ENCODE results near the gene MYL11.

MYL11 gene

GRCh38 chr16:30377812-30378235 is 3.2 kb downstream of the MYL11 start (continued):
- TF ChIP-seq ZNF211 (tag by site-specific recombination; IDR thresholded peaks at IDR 0.05; ENCODE audit: low read depth) (no peak), MEIS1 (CRISPR knock-in tag; IDR thresholded peaks at IDR 0.05; ENCODE audit: borderline replicate concordance) (no peak), ZXDB (tag by site-specific recombination; IDR thresholded peaks at IDR 0.05) (peak; percentile 90), ZNF777 (tag by site-specific recombination; IDR thresholded peaks at IDR 0.05; ENCODE audit: borderline replicate concordance) (no peak), SP7 (tag by site-specific recombination; IDR thresholded peaks at IDR 0.05) (no peak; the same call in 1 of the 2 replicates), ZNF830 (tag by site-specific recombination; IDR thresholded peaks at IDR 0.05; ENCODE audit: low read depth) (no peak), GLIS1 (tag by site-specific recombination; IDR thresholded peaks at IDR 0.05) (no peak), ZNF561 (tag by site-specific recombination; IDR thresholded peaks at IDR 0.05; ENCODE audit: borderline replicate concordance) (peak; percentile 96), KLF10 (tag by site-specific recombination; IDR thresholded peaks at IDR 0.05) (peak; percentile 96), SCRT1 (tag by site-specific recombination; IDR thresholded peaks at IDR 0.05; ENCODE audit: borderline replicate concordance) (no peak), ZNF768 (tag by site-specific recombination; IDR thresholded peaks at IDR 0.05) (no peak), GLI4 (tag by site-specific recombination; IDR thresholded peaks at IDR 0.05) (no peak), ZSCAN30 (tag by site-specific recombination; IDR thresholded peaks at IDR 0.05) (peak; percentile 40; the same call in 1 of the 2 replicates), ZNF311 (tag by site-specific recombination; IDR thresholded peaks at IDR 0.05; ENCODE audit: borderline replicate concordance) (no peak), ZFP3 (tag by site-specific recombination; IDR thresholded peaks at IDR 0.05; ENCODE audit: low read depth) (no peak; the same call in 1 of the 2 replicates), ZNF366 (tag by site-specific recombination; conservative IDR thresholded peaks at IDR 0.05) (peak; percentile 79), ZNF24 (tag by site-specific recombination; IDR thresholded peaks at IDR 0.05) (peak; percentile 54; the same call in 1 of the 2 replicates), GFI1B (tag by site-specific recombination; IDR thresholded peaks at IDR 0.05) (peak; percentile 50; the same call in 1 of the 2 replicates), ZNF707 (tag by site-specific recombination; IDR thresholded peaks at IDR 0.05) (peak; percentile 96), ZNF658 (tag by site-specific recombination; IDR thresholded peaks at IDR 0.05) (no peak), ZNF623 (tag by site-specific recombination; IDR thresholded peaks at IDR 0.05) (peak; percentile 2; the same call in 1 of the 2 replicates), ZNF423 (tag by site-specific recombination; IDR thresholded peaks at IDR 0.05) (no peak), MYNN (tag by site-specific recombination; IDR thresholded peaks at IDR 0.05; ENCODE audit: borderline replicate concordance) (no peak), WT1 (tag by site-specific recombination; IDR thresholded peaks at IDR 0.05) (peak; percentile 57; the same call in 1 of the 2 replicates), KLF8 (tag by site-specific recombination; IDR thresholded peaks at IDR 0.05) (peak; percentile 29; the same call in 1 of the 2 replicates), HOXA7 (CRISPR knock-in tag; IDR thresholded peaks at IDR 0.05; ENCODE audit: borderline replicate concordance) (no peak), TRIM28 (IDR thresholded peaks at IDR 0.05; ENCODE audit: borderline replicate concordance, low read length) (no peak), BCL6B (tag by site-specific recombination; IDR thresholded peaks at IDR 0.05) (no peak), ZNF571 (tag by site-specific recombination; IDR thresholded peaks at IDR 0.05) (no peak), ZNF18 (tag by site-specific recombination; IDR thresholded peaks at IDR 0.05) (0 out of 2 replicates have a peak, but pooled peaks have one; percentile 24)
- TF ChIP-seq, protein P1, sequence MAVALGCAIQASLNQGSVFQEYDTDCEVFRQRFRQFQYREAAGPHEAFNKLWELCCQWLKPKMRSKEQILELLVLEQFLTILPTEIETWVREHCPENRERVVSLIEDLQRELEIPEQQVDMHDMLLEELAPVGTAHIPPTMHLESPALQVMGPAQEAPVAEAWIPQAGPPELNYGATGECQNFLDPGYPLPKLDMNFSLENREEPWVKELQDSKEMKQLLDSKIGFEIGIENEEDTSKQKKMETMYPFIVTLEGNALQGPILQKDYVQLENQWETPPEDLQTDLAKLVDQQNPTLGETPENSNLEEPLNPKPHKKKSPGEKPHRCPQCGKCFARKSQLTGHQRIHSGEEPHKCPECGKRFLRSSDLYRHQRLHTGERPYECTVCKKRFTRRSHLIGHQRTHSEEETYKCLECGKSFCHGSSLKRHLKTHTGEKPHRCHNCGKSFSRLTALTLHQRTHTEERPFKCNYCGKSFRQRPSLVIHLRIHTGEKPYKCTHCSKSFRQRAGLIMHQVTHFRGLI (tag by site-specific recombination; IDR thresholded peaks at IDR 0.05): no peak; the same call in 1 of the 2 replicates
- TF ChIP-seq, protein P2, sequence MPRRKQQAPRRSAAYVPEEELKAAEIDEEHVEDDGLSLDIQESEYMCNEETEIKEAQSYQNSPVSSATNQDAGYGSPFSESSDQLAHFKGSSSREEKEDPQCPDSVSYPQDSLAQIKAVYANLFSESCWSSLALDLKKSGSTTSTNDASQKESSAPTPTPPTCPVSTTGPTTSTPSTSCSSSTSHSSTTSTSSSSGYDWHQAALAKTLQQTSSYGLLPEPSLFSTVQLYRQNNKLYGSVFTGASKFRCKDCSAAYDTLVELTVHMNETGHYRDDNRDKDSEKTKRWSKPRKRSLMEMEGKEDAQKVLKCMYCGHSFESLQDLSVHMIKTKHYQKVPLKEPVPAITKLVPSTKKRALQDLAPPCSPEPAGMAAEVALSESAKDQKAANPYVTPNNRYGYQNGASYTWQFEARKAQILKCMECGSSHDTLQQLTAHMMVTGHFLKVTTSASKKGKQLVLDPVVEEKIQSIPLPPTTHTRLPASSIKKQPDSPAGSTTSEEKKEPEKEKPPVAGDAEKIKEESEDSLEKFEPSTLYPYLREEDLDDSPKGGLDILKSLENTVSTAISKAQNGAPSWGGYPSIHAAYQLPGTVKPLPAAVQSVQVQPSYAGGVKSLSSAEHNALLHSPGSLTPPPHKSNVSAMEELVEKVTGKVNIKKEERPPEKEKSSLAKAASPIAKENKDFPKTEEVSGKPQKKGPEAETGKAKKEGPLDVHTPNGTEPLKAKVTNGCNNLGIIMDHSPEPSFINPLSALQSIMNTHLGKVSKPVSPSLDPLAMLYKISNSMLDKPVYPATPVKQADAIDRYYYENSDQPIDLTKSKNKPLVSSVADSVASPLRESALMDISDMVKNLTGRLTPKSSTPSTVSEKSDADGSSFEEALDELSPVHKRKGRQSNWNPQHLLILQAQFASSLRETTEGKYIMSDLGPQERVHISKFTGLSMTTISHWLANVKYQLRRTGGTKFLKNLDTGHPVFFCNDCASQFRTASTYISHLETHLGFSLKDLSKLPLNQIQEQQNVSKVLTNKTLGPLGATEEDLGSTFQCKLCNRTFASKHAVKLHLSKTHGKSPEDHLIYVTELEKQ (tag by site-specific recombination; IDR thresholded peaks at IDR 0.05; ENCODE audit: borderline replicate concordance): no peak
- TF ChIP-seq, protein P3, sequence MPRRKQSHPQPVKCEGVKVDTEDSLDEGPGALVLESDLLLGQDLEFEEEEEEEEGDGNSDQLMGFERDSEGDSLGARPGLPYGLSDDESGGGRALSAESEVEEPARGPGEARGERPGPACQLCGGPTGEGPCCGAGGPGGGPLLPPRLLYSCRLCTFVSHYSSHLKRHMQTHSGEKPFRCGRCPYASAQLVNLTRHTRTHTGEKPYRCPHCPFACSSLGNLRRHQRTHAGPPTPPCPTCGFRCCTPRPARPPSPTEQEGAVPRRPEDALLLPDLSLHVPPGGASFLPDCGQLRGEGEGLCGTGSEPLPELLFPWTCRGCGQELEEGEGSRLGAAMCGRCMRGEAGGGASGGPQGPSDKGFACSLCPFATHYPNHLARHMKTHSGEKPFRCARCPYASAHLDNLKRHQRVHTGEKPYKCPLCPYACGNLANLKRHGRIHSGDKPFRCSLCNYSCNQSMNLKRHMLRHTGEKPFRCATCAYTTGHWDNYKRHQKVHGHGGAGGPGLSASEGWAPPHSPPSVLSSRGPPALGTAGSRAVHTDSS (tag by site-specific recombination; IDR thresholded peaks at IDR 0.05): no peak

Data from HEK293 (cell line).